Body of pancreas (tissue), 4 donors: ENCODE results near the gene SFTPA1. TPM values are rescaled to one million over a fixed set of nuclear protein-coding genes. Genes with fewer than 3 reads are reported as not detected.
"Not testable (repeated sequence)": the region's sequence is repeated elsewhere in the genome, so short reads cannot be mapped to it uniquely, and the experiment has no call there.

ENCODE experiments used
- ATAC-seq: fragments of 150-250 bp; one replicate; pipeline ENCODE4 v1.9.1; 2016
- DNase-seq, 4 donors: peaks; one replicate each; pipeline ENCODE4 v3.0.0-alpha.2; 2019
- H3K27ac ChIP-seq, 4 donors: fragments of 200-600 bp; sonication (generic); 1 replicate in 3 of 4; 2 replicates in 1 of 4; pipeline versions ENCODE4 v1.5.1 to v1.6.1; 2016 to 2019; ENCODE audit warnings: mild to moderate bottlenecking in 1 of 4, mixed read lengths in 1 of 4, moderate library complexity in 1 of 4
- H3K27me3 ChIP-seq, 2 donors: fragments of 200-600 bp; sonication (generic); one replicate each; pipeline ENCODE4 v1.6.0; 2016; ENCODE audit warnings: mild to moderate bottlenecking in 1 of 2
- H3K36me3 ChIP-seq, 2 donors: fragments of 200-600 bp; sonication (generic); replicated peaks in 1 of 2; 2 replicates each; pipeline ENCODE4 v1.5.1; 2016; ENCODE audit warnings: low read depth in 2 of 2; ENCODE audit not compliant: insufficient read depth in 1 of 2
- H3K4me1 ChIP-seq: fragments of 200-600 bp; sonication (generic); one replicate; pipeline ENCODE4 v1.6.0; 2016
- H3K4me3 ChIP-seq, 2 donors: fragments of 200-600 bp; sonication (generic); 1 replicate in 1 of 2; 2 replicates in 1 of 2; pipeline ENCODE4 v1.5.1; 2016 to 2019
- H3K9me3 ChIP-seq, 3 donors: fragments of 200-600 bp; sonication (generic); 1 replicate in 2 of 3; 2 replicates in 1 of 3; pipeline ENCODE4 v1.5.1; 2016
- CTCF ChIP-seq, 7 experiments: fragments of 450-650 bp in 4 of 7; fragments of 200-600 bp in 3 of 7; sonication (generic) in 3 of 7; IDR thresholded peaks; one replicate each; pipeline ENCODE4 v1.5.1; 2016 to 2019; ENCODE audit warnings: antibody characterized with exemption in 7 of 7
- POLR2A ChIP-seq, 3 donors: fragments of 450-650 bp; IDR thresholded peaks; one replicate each; pipeline ENCODE4 v1.6.1; 2016; ENCODE audit warnings: antibody characterized with exemption in 3 of 3, mild to moderate bottlenecking in 2 of 3
- WGBS, 2 donors: methylation state at CpG; one replicate each; pipeline ENCODE4 v1.1.5; 2017; 5-methylcytosine and 5-hydroxymethylcytosine counted together
- intact Hi-C: fragments of 100-400 bp; cut with DNase I; formaldehyde crosslinking; loops from one replicate; pipeline ENCODE4 v1.15.1; 2023
- total RNA-seq, 2 donors: library from RNA; depleted of rRNA; stranded (reverse); fragments of >200 nt; gene quantifications; one replicate each; pipeline ENCODE4 v1.1.0, GENCODE V29; 2016

Gene SFTPA1
- total RNA-seq, 2 donors from 2014 or later: 0.26 TPM; not detected in 1

DNA sequence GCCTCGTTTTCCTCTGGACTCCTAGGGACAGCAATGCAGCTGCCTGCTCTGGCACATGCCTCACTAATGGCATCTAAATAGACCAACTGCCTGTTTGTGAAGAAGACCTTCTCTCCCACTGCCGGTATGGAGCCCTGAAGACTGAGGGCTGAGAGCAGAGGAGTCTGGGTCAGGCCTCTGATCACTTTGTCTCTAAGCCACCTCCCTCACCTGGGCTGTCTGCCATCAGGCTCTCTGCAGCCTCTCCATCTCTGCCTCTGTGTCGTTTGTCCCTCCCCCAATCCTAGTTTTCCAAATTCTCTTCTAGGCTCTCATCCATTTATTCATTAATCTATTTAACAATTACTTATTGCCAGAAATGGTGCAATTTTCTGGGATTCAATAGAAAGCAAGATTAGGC is 15.2 kb upstream of the SFTPA1 start:
- H3K9me3 ChIP-seq: peaks cover 0 to 5% (median 0%) of the 10 kb centered on the region in 3 donors
- no peaks in the 10 kb centered on the region for H3K36me3 ChIP-seq
- TF ChIP-seq CTCF (IDR thresholded peaks at IDR 0.05): no peak
- no peak for TF ChIP-seq POLR2A (IDR thresholded peaks at IDR 0.05)
- intact Hi-C loops: no loop called here
- ATAC-seq: no peak
- H3K27me3 ChIP-seq: no peaks in the 10 kb centered on the region
- WGBS, 2 donors: 28 to 29% methylated on average over 3 of the region's 3 CpGs
- H3K4me3 ChIP-seq: no peak overlapping the region
- H3K27ac ChIP-seq: no peak overlapping the region
- DNase-seq: no peak
- H3K4me1 ChIP-seq: no peaks in the 10 kb centered on the region

- H3K27ac ChIP-seq, H3K4me3 ChIP-seq, H3K36me3 ChIP-seq, H3K9me3 ChIP-seq, H3K4me1 ChIP-seq, DNase-seq, ATAC-seq, H3K27me3 ChIP-seq, intact Hi-C loops: not testable (repeated sequence)
- 66 to 76% methylated on average over 9 of the region's 9 CpGs for WGBS, 2 donors
These were observed 11.1 kb upstream of the SFTPA1 start for GRCh38 chr10:79599644-79600043.

DNA sequence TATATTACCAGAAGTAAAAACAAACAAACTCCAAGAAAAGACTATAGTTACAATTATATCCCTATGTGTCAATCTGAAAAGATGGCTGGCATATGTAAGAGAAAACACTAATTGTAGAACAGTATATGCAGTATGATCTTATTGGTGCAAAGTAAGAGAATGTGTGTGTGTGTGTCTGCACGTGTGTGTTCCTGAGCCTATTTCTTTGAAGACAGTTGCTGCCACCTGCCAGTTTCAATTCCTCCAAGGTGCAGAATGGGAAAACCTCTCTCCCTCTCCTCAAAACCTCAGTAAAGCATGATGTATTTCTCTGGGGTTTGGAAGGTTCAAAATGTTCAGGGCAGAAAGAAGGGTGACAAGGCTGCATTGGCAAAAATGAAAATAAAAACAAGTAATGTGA is 8.8 kb upstream of the SFTPA1 start:
- Histone ChIP-seq H3K27me3 (no peaks in the 10 kb centered on the region), H3K4me3 (no peak overlapping the region), H3K4me1 (no peaks in the 10 kb centered on the region), H3K27ac (no peak overlapping the region), H3K9me3 (peaks cover 0 to 5% (median 0%) of the 10 kb centered on the region in 3 donors), H3K36me3 (no peaks in the 10 kb centered on the region)
- intact Hi-C loops: no loop called here
- no peak for TF ChIP-seq CTCF (IDR thresholded peaks at IDR 0.05)
- no peak for TF ChIP-seq POLR2A (IDR thresholded peaks at IDR 0.05)
- ATAC-seq (no peak), DNase-seq (no peak)
- 16 to 34% methylated on average over 1 of the region's 1 CpG for WGBS, 2 donors

GRCh38 chr10:79602953-79603352 is 7.8 kb upstream of the SFTPA1 start:
- no peaks in the 10 kb centered on the region for H3K36me3 ChIP-seq
- DNase-seq (no peak), ATAC-seq (no peak)
- no peak overlapping the region for H3K4me3 ChIP-seq
- no peaks in the 10 kb centered on the region for H3K27me3 ChIP-seq
- no peaks in the 10 kb centered on the region for H3K4me1 ChIP-seq
- WGBS, 2 donors: 51 to 55% methylated on average over 2 of the region's 2 CpGs
- H3K27ac ChIP-seq: no peak overlapping the region
- intact Hi-C loops: no loop called here
- no peak for TF ChIP-seq POLR2A (IDR thresholded peaks at IDR 0.05)
- TF ChIP-seq CTCF (IDR thresholded peaks at IDR 0.05): no peak
- peaks cover 0 to 2% (median 0%) of the 10 kb centered on the region in 3 donors for H3K9me3 ChIP-seq

DNA sequence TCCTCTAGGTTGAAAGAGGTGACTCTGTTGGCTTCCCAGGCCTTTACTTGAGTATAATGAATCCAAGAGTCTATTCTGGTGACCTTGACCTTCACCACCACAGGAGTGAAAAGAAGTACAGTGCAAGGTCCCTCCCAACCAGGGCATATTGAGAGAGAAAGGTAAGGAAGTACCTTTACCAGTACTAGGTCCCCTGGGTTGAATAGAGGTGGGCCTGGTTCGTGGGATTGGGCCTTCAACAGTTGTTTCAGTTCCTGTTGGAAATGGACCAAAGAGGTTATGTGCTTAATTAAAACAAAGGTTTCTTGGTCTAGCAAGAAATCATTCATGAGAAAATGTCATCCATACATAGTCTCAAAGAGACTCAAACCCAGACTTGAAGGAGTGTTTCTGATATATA is 6.4 kb upstream of the SFTPA1 start:
- Histone ChIP-seq H3K27ac (no peak overlapping the region), H3K36me3 (no peaks in the 10 kb centered on the region), H3K27me3 (no peaks in the 10 kb centered on the region), H3K9me3 (no peaks in the 10 kb centered on the region), H3K4me1 (no peaks in the 10 kb centered on the region), H3K4me3 (no peak overlapping the region)
- intact Hi-C loops: no loop called here
- DNase-seq: no peak
- ATAC-seq: no peak
- TF ChIP-seq POLR2A (IDR thresholded peaks at IDR 0.05): no peak
- no peak for TF ChIP-seq CTCF (IDR thresholded peaks at IDR 0.05)
- WGBS, 2 donors: 57 to 75% methylated on average over 1 of the region's 1 CpG
